ENCODE results near the gene GPR87.

- TF ChIP-seq EZH2 (IDR thresholded peaks at IDR 0.05) (no peak), POLR2AphosphoS5 (IDR thresholded peaks at IDR 0.05; ENCODE audit: borderline replicate concordance, low read depth, low read length) (no peak), FOXP2 (optimal IDR thresholded peaks at IDR 0.05; ENCODE audit: control extremely low read depth, extremely low read length, insufficient read depth) (no peak)
Observed at GRCh38 chr3:151281671-151282324, 34.8 kb downstream of the GPR87 start.
